ENCODE measurements around the gene EEFSEC. TPM values are rescaled to one million over a fixed set of nuclear protein-coding genes. Genes with fewer than 3 reads are reported as not detected.

EEFSEC gene
- total RNA-seq, 1 donor from 2014 or later: 10.1 TPM

- no peak overlapping the region for H3K4me3 ChIP-seq (ENCODE audit: low read depth, low read length)
- DNase-seq (ENCODE audit: low read depth): no peak
- TF ChIP-seq CTCF (conservative IDR thresholded peaks at IDR 0.05; ENCODE audit: low read depth, low read length): no peak
Measured at GRCh38 chr3:128324911-128325592, 171.8 kb downstream of the EEFSEC start.

GRCh38 chr3:128326051-128326823, 173.0 kb downstream of the EEFSEC start:
- no peak overlapping the region for H3K4me3 ChIP-seq (ENCODE audit: low read depth, low read length)
- TF ChIP-seq CTCF (conservative IDR thresholded peaks at IDR 0.05; ENCODE audit: low read depth, low read length): no peak
- DNase-seq (ENCODE audit: low read depth): no peak

- no peak for DNase-seq (ENCODE audit: low read depth)
- no peak overlapping the region for H3K4me3 ChIP-seq (ENCODE audit: low read depth, low read length)
- no peak for TF ChIP-seq CTCF (conservative IDR thresholded peaks at IDR 0.05; ENCODE audit: low read depth, low read length)
Measured at GRCh38 chr3:128327606-128328031, 174.3 kb downstream of the EEFSEC start.

GRCh38 chr3:128328546-128329458, 175.5 kb downstream of the EEFSEC start:
- DNase-seq (ENCODE audit: low read depth): no peak
- H3K4me3 ChIP-seq (ENCODE audit: low read depth, low read length): no peak overlapping the region
- no peak for TF ChIP-seq CTCF (conservative IDR thresholded peaks at IDR 0.05; ENCODE audit: low read depth, low read length)

- no peak for DNase-seq (ENCODE audit: low read depth)
- no peak overlapping the region for H3K4me3 ChIP-seq (ENCODE audit: low read depth, low read length)
- TF ChIP-seq CTCF (conservative IDR thresholded peaks at IDR 0.05; ENCODE audit: low read depth, low read length): no peak
Measured at GRCh38 chr3:128329491-128330213, 176.4 kb downstream of the EEFSEC start.

- TF ChIP-seq CTCF (conservative IDR thresholded peaks at IDR 0.05; ENCODE audit: low read depth, low read length): no peak
- H3K4me3 ChIP-seq (ENCODE audit: low read depth, low read length): no peak overlapping the region
- DNase-seq (ENCODE audit: low read depth): no peak
Measured at GRCh38 chr3:128330214-128330842, 177.0 kb downstream of the EEFSEC start.

All from epithelial cell of proximal tubule (primary cell).